Calu3 (cell line): ENCODE measurements around the gene AXIN2. TPM values are rescaled to one million over a fixed set of nuclear protein-coding genes. Genes with fewer than 3 reads are reported as not detected.

ENCODE experiments used
- BruUV-seq: library from RNA; stranded (reverse); fragments of 400-500 nt; replicated peaks from 2 replicates; lab custom pipeline; 2021; lab: Mats Ljungman, UMichigan
- CTCF ChIA-PET: fragments of 300-600 bp; sonication (Branson Sonifier 250); formaldehyde crosslinking; loops from one replicate; lab custom pipeline; 2022; ENCODE audit warnings: antibody characterized with exemption; lab: Charles Lee
- DNase-seq: peaks from one replicate; pipeline ENCODE4 v3.0.0; 2022
- H3K27ac Mint-ChIP-seq: one replicate; pipeline ENCODE4 v1.8.0; 2022; ENCODE audit warnings: mixed read lengths; ENCODE audit not compliant: unreplicated experiment
- H3K27me3 Mint-ChIP-seq: one replicate; pipeline ENCODE4 v1.8.0; 2022; ENCODE audit warnings: mixed read lengths; ENCODE audit not compliant: unreplicated experiment
- H3K36me3 Mint-ChIP-seq: one replicate; pipeline ENCODE4 v1.8.0; 2022; ENCODE audit warnings: mild to moderate bottlenecking, moderate library complexity, mixed read lengths; ENCODE audit not compliant: insufficient read depth, unreplicated experiment
- H3K4me1 Mint-ChIP-seq: one replicate; pipeline ENCODE4 v1.8.0; 2022; ENCODE audit warnings: mild to moderate bottlenecking, low read depth, mixed read lengths; ENCODE audit not compliant: unreplicated experiment
- H3K4me3 Mint-ChIP-seq: one replicate; pipeline ENCODE4 v1.8.0; 2022; ENCODE audit warnings: mild to moderate bottlenecking, low read depth, moderate library complexity, mixed read lengths; ENCODE audit not compliant: unreplicated experiment
- H3K9me3 Mint-ChIP-seq: one replicate; pipeline ENCODE4 v1.8.0; 2022; ENCODE audit warnings: low read depth, mixed read lengths; ENCODE audit not compliant: unreplicated experiment
- CTCF ChIP-seq: fragments of 200-600 bp; IDR thresholded peaks from one replicate; pipeline ENCODE4 v1.8.0; 2022; ENCODE audit warnings: antibody characterized with exemption; ENCODE audit not compliant: unreplicated experiment
- intact Hi-C: fragments of 100-400 bp; cut with micrococcal nuclease; formaldehyde crosslinking; loops from one replicate; pipeline ENCODE4 v1.10.0; 2022; ENCODE audit not compliant: unreplicated experiment
- total RNA-seq: library from RNA; stranded (reverse); gene quantifications from 2 replicates; pipeline ENCODE4 v1.2.3, GENCODE V29; 2022

AXIN2 gene
- total RNA-seq, 1 experiment from 2014 or later = 0.45 TPM

- no peaks in the 10 kb centered on the region for H3K4me1 Mint-ChIP-seq
- H3K9me3 Mint-ChIP-seq = no peaks in the 10 kb centered on the region
- no TSS peak for BruUV-seq
- no peak overlapping the region for H3K4me3 Mint-ChIP-seq
- CTCF ChIA-PET = no interaction called here
- intact Hi-C loops = no loop called here
- peaks cover 26% of the 10 kb centered on the region for H3K27me3 Mint-ChIP-seq
- no peak for DNase-seq
- H3K27ac Mint-ChIP-seq = no peak overlapping the region
- no peak for TF ChIP-seq CTCF
- no peaks in the 10 kb centered on the region for H3K36me3 Mint-ChIP-seq
These were observed 22.5 kb downstream of the AXIN2 start for GRCh38 chr17:65538675-65539529.

- CTCF ChIA-PET = no interaction called here
- intact Hi-C loops = no loop called here
- H3K27ac Mint-ChIP-seq = no peak overlapping the region
- no peak for DNase-seq
- no TSS peak for BruUV-seq
- no peaks in the 10 kb centered on the region for H3K4me1 Mint-ChIP-seq
- peaks cover 26% of the 10 kb centered on the region for H3K27me3 Mint-ChIP-seq
- no peaks in the 10 kb centered on the region for H3K9me3 Mint-ChIP-seq
- no peak overlapping the region for H3K4me3 Mint-ChIP-seq
- H3K36me3 Mint-ChIP-seq = no peaks in the 10 kb centered on the region
- TF ChIP-seq CTCF = no peak
These were observed 23.4 kb downstream of the AXIN2 start for GRCh38 chr17:65537845-65538674.

GRCh38 chr17:65537343-65537844 is 24.1 kb downstream of the AXIN2 start:
- Mint-ChIP-seq H3K27ac (no peak overlapping the region), H3K4me3 (no peak overlapping the region), H3K36me3 (no peaks in the 10 kb centered on the region), H3K27me3 (peaks cover 26% of the 10 kb centered on the region), H3K9me3 (no peaks in the 10 kb centered on the region), H3K4me1 (no peaks in the 10 kb centered on the region)
- no TSS peak for BruUV-seq
- DNase-seq = no peak
- TF ChIP-seq CTCF = no peak
- intact Hi-C loops = no loop called here
- CTCF ChIA-PET = no interaction called here

GRCh38 chr17:65536573-65537342 is 24.7 kb downstream of the AXIN2 start:
- no TSS peak for BruUV-seq
- Mint-ChIP-seq H3K27ac (no peak overlapping the region), H3K9me3 (no peaks in the 10 kb centered on the region), H3K36me3 (no peaks in the 10 kb centered on the region), H3K4me3 (no peak overlapping the region), H3K4me1 (no peaks in the 10 kb centered on the region), H3K27me3 (peaks cover 26% of the 10 kb centered on the region)
- intact Hi-C loops = no loop called here
- DNase-seq = no peak
- no peak for TF ChIP-seq CTCF
- CTCF ChIA-PET = no interaction called here
